SK-N-MC (cell line): ENCODE measurements around the gene KRTAP5-7.

Experiments used
- DNase-seq: peaks from one replicate; pipeline ENCODE4 v3.0.0-alpha.2; 2011; ENCODE audit warnings: low read depth, low spot score
- H3K27ac ChIP-seq: fragments of 200-600 bp; sonication (generic); 2 replicates; pipeline ENCODE4 v1.5.1; 2016; ENCODE audit warnings: mixed run types
- H3K36me3 ChIP-seq: fragments of 200-600 bp; sonication (generic); 2 replicates; pipeline ENCODE4 v1.6.1; 2017; ENCODE audit warnings: antibody characterized with exemption, low read length, mixed read lengths; ENCODE audit not compliant: insufficient read depth
- H3K4me3 ChIP-seq: fragments of 200-600 bp; sonication (generic); 2 replicates; pipeline ENCODE4 v1.5.1; 2016
- H3K9ac ChIP-seq: fragments of 200-600 bp; sonication (generic); 2 replicates; pipeline ENCODE4 v1.8.0; 2017; ENCODE audit warnings: mixed run types, mixed read lengths; ENCODE audit not compliant: insufficient read length
- H3K9me3 ChIP-seq: fragments of 200-600 bp; sonication (generic); 2 replicates; pipeline ENCODE4 v1.6.1; 2017; ENCODE audit warnings: low read depth, mild to moderate bottlenecking, antibody characterized with exemption, low read length, moderate library complexity, mixed read lengths
- EZH2 ChIP-seq: fragments of 200-600 bp; sonication (generic); IDR thresholded peaks from one replicate; pipeline ENCODE4 v1.6.1; 2017; ENCODE audit warnings: antibody characterized with exemption
- FOXP2 ChIP-seq: optimal IDR thresholded peaks from 2 replicates; pipeline ENCODE3; 2011; ENCODE audit warnings: mild to moderate bottlenecking, moderate library complexity; ENCODE audit not compliant: insufficient read depth; ENCODE audit errors: extremely low read length, control extremely low read depth
- POLR2AphosphoS5 ChIP-seq: IDR thresholded peaks from 2 replicates; pipeline ENCODE4 v1.6.1; 2012; ENCODE audit warnings: mild to moderate bottlenecking, low read depth, low read length, borderline replicate concordance

KRTAP5-7 gene

GRCh38 chr11:71543866-71544265, 16.8 kb downstream of the KRTAP5-7 start:
- no peak for DNase-seq
- no peak overlapping the region for H3K4me3 ChIP-seq
- no peaks in the 10 kb centered on the region for H3K9me3 ChIP-seq

GRCh38 chr11:71544525-71545214, 17.6 kb downstream of the KRTAP5-7 start:
- no peak overlapping the region for H3K27ac ChIP-seq
- no peak overlapping the region for H3K9ac ChIP-seq
- TF ChIP-seq FOXP2, result no peak
- no peak for TF ChIP-seq EZH2
- no peak for TF ChIP-seq POLR2AphosphoS5
- H3K9me3 ChIP-seq, result no peaks in the 10 kb centered on the region
- H3K36me3 ChIP-seq, result no peaks in the 10 kb centered on the region
- no peak for DNase-seq
- H3K4me3 ChIP-seq, result no peak overlapping the region

More at GRCh38 chr11:71543866-71544265, 16.8 kb downstream of the KRTAP5-7 start:
- H3K36me3 ChIP-seq, result no peaks in the 10 kb centered on the region
- TF ChIP-seq POLR2AphosphoS5 (no peak), EZH2 (no peak), FOXP2 (no peak)
- H3K9ac ChIP-seq, result no peak overlapping the region
- H3K27ac ChIP-seq, result no peak overlapping the region

- DNase-seq, result no peak
- H3K9ac ChIP-seq, result no peak overlapping the region
- no peaks in the 10 kb centered on the region for H3K9me3 ChIP-seq
- H3K27ac ChIP-seq, result no peak overlapping the region
- TF ChIP-seq FOXP2 (no peak), EZH2 (no peak), POLR2AphosphoS5 (no peak)
- H3K36me3 ChIP-seq, result no peaks in the 10 kb centered on the region
- no peak overlapping the region for H3K4me3 ChIP-seq
These were observed 18.4 kb downstream of the KRTAP5-7 start for GRCh38 chr11:71545405-71545966.

GRCh38 chr11:71548120-71548519, 21.1 kb downstream of the KRTAP5-7 start, which contains the start of gene KRTAP5-9:
Gene KRTAP5-9 (plus strand): TSS chr11:71548420. CDS start chr11:71548658, 238 bp downstream.
- no peak for DNase-seq
- H3K36me3 ChIP-seq, result no peaks in the 10 kb centered on the region
- no peaks in the 10 kb centered on the region for H3K9me3 ChIP-seq
- H3K27ac ChIP-seq, result no peak within 1 kb of the TSS
- TF ChIP-seq FOXP2 (no peak), EZH2 (no peak), POLR2AphosphoS5 (no peak)
- no peak within 1 kb of the TSS for H3K9ac ChIP-seq
- no peak within 1 kb of the TSS for H3K4me3 ChIP-seq

GRCh38 chr11:71548716-71549151, 21.7 kb downstream of the KRTAP5-7 start:
- Histone ChIP-seq H3K9ac (no peak overlapping the region), H3K9me3 (no peaks in the 10 kb centered on the region), H3K36me3 (no peaks in the 10 kb centered on the region), H3K4me3 (no peak overlapping the region), H3K27ac (no peak overlapping the region)
- no peak for TF ChIP-seq EZH2
- no peak for TF ChIP-seq FOXP2
- TF ChIP-seq POLR2AphosphoS5, result no peak
- DNase-seq, result no peak

GRCh38 chr11:71551711-71552110, 24.6 kb downstream of the KRTAP5-7 start:
- H3K36me3 ChIP-seq, result no peaks in the 10 kb centered on the region
- H3K4me3 ChIP-seq, result no peak overlapping the region
- H3K9me3 ChIP-seq, result no peaks in the 10 kb centered on the region
- TF ChIP-seq EZH2 (no peak), POLR2AphosphoS5 (no peak), FOXP2 (no peak)
- H3K27ac ChIP-seq, result no peak overlapping the region
- no peak for DNase-seq
- no peak overlapping the region for H3K9ac ChIP-seq

GRCh38 chr11:71554996-71555395, 27.9 kb downstream of the KRTAP5-7 start:
- TF ChIP-seq POLR2AphosphoS5 (no peak), FOXP2 (no peak), EZH2 (no peak)
- no peak for DNase-seq
- Histone ChIP-seq H3K27ac (no peak overlapping the region), H3K36me3 (no peaks in the 10 kb centered on the region), H3K9me3 (no peaks in the 10 kb centered on the region), H3K4me3 (no peak overlapping the region), H3K9ac (no peak overlapping the region)

- TF ChIP-seq POLR2AphosphoS5, result no peak
- Histone ChIP-seq H3K27ac (no peak overlapping the region), H3K4me3 (no peak overlapping the region), H3K36me3 (no peaks in the 10 kb centered on the region), H3K9me3 (no peaks in the 10 kb centered on the region), H3K9ac (no peak overlapping the region)
- DNase-seq, result no peak
These were observed 28.4 kb downstream of the KRTAP5-7 start for GRCh38 chr11:71555508-71555907.

- no peak overlapping the region for H3K9ac ChIP-seq
- no peak for DNase-seq
- H3K9me3 ChIP-seq, result no peaks in the 10 kb centered on the region
- no peak overlapping the region for H3K4me3 ChIP-seq
- H3K27ac ChIP-seq, result no peak overlapping the region
- TF ChIP-seq FOXP2 (no peak), EZH2 (no peak), POLR2AphosphoS5 (no peak)
- no peaks in the 10 kb centered on the region for H3K36me3 ChIP-seq
These were observed 29.0 kb downstream of the KRTAP5-7 start for GRCh38 chr11:71556018-71556417.
